OCI-LY7 (cell line): ENCODE data around the gene TJAP1. TPM values are rescaled to one million over a fixed set of nuclear protein-coding genes. Genes with fewer than 3 reads are reported as not detected.

ENCODE experiments used
- BruUV-seq: library from RNA; stranded (reverse); fragments of 400-500 nt; replicated peaks from 2 replicates; lab custom pipeline; 2021; lab: Mats Ljungman, UMichigan
- CTCF ChIA-PET: fragments of 300-600 bp; sonication (Branson Sonifier 250); formaldehyde crosslinking; loops from one replicate; lab custom pipeline; 2022; ENCODE audit warnings: antibody characterized with exemption; ENCODE audit not compliant: unreplicated experiment; lab: Charles Lee
- POLR2A ChIA-PET: fragments of 300-600 bp; sonication (Branson Sonifier 250); formaldehyde crosslinking; loops from one replicate; lab custom pipeline; 2022; ENCODE audit warnings: antibody characterized with exemption; lab: Charles Lee
- DNase-seq: peaks from one replicate; pipeline ENCODE4 v3.0.0-alpha.2; 2015; ENCODE audit warnings: low spot score
- H2AFZ ChIP-seq: fragments of 200-600 bp; sonication (generic), shearing (Covaris generic); 2 replicates; pipeline ENCODE4 v1.6.1; 2014; ENCODE audit warnings: mild to moderate bottlenecking, antibody characterized with exemption, low read length, moderate library complexity
- H3K27ac ChIP-seq: fragments of 200-600 bp; sonication (generic); 2 replicates; pipeline ENCODE4 v1.5.1; 2014; ENCODE audit warnings: mixed run types, low read depth, mild to moderate bottlenecking, moderate library complexity, low read length, inconsistent platforms; ENCODE audit not compliant: poor library complexity, severe bottlenecking
- H3K36me3 ChIP-seq: fragments of 200-600 bp; sonication (generic); 2 replicates; pipeline ENCODE4 v1.6.1; 2014; ENCODE audit warnings: mild to moderate bottlenecking, antibody characterized with exemption, low read length, moderate library complexity, mixed read lengths; ENCODE audit not compliant: insufficient read depth
- H3K4me1 ChIP-seq: fragments of 200-600 bp; sonication (generic); 2 replicates; pipeline ENCODE4 v1.5.1; 2014; ENCODE audit warnings: mild to moderate bottlenecking, low read length; ENCODE audit not compliant: insufficient read depth, poor library complexity, severe bottlenecking
- H3K4me2 ChIP-seq: fragments of 200-600 bp; sonication (generic); 2 replicates; pipeline ENCODE4 v1.6.1; 2014; ENCODE audit warnings: mild to moderate bottlenecking, low read length
- H3K4me3 ChIP-seq: fragments of 200-600 bp; sonication (generic); 2 replicates; pipeline ENCODE4 v1.5.1; 2014; ENCODE audit warnings: mild to moderate bottlenecking, low read depth, low read length; ENCODE audit not compliant: poor library complexity, severe bottlenecking
- H3K79me2 ChIP-seq: fragments of 200-600 bp; sonication (generic); 2 replicates; pipeline ENCODE4 v1.6.1; 2016; ENCODE audit warnings: low read depth, mild to moderate bottlenecking, low read length, moderate library complexity, mixed read lengths; ENCODE audit not compliant: insufficient read depth
- H3K9me2 ChIP-seq: fragments of 200-600 bp; sonication (generic); 2 replicates; pipeline ENCODE4 v1.6.1; 2016; ENCODE audit warnings: mild to moderate bottlenecking, low read length, mixed read lengths; ENCODE audit not compliant: insufficient read depth
- H3K9me3 ChIP-seq: fragments of 200-600 bp; sonication (generic); 2 replicates; pipeline ENCODE4 v1.6.1; 2014; ENCODE audit warnings: mild to moderate bottlenecking, mixed run types, low read length, mixed read lengths
- H4K20me1 ChIP-seq: fragments of 200-600 bp; sonication (generic); 2 replicates; pipeline ENCODE4 v1.6.1; 2014; ENCODE audit warnings: mild to moderate bottlenecking, antibody characterized with exemption, low read length, moderate library complexity, mixed read lengths; ENCODE audit not compliant: insufficient read depth
- CTCF ChIP-seq: fragments of 200-600 bp; sonication (generic); conservative IDR thresholded peaks from 2 replicates; pipeline ENCODE4 v1.5.1; 2014; ENCODE audit warnings: mild to moderate bottlenecking, antibody characterized with exemption, low read length, moderate library complexity, mixed read lengths
- EZH2phosphoT487 ChIP-seq: fragments of 200-600 bp; sonication (generic); IDR thresholded peaks from 2 replicates; pipeline ENCODE4 v1.6.1; 2018; ENCODE audit warnings: low read depth, borderline replicate concordance, mild to moderate bottlenecking, mixed run types, antibody characterized with exemption, low read length, moderate library complexity, mixed read lengths
- intact Hi-C: fragments of 100-400 bp; cut with micrococcal nuclease; formaldehyde crosslinking; loops from one replicate; pipeline ENCODE4 v1.10.0; 2022; ENCODE audit not compliant: unreplicated experiment
- total RNA-seq, 2 experiments: library from RNA; depleted of rRNA in 1 of 2; stranded (reverse); fragments of >200 nt in 1 of 2; shearing (Covaris generic) in 1 of 2; gene quantifications; 2 replicates each; pipeline ENCODE4 v1.2.3, GENCODE V29; 2014 to 2022

The TJAP1 gene
- total RNA-seq, 2 experiments from 2014 or later = 16.7 to 34.4 TPM

DNA sequence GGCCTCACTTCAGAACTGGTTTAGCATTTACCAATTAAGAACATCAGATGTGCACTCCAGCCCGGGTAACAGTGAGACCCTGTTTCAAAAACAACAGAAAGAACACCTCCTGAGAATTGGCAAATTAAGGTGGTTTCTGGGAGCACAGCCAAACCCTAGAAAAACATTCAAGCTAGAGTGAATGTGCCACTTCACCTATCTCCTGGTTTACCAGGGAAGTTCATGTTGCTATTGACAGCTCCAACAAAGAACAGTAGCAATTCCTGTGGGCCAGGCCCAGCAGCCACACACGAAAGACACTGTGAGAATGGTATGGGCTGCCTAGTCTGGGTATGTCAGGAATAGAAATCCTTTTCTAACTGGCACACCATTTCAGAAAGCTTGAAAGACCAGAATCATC is 44.5 kb downstream of the TJAP1 start:
- H3K4me1 ChIP-seq = peaks cover 12% of the 10 kb centered on the region
- BruUV-seq = no TSS peak
- H3K9me3 ChIP-seq = no peaks in the 10 kb centered on the region
- H3K27ac ChIP-seq = no peak overlapping the region
- H3K9me2 ChIP-seq = no peaks in the 10 kb centered on the region
- ChIA-PET CTCF (no interaction called here), POLR2A (no interaction called here)
- DNase-seq = no peak
- H2AFZ ChIP-seq = no peak overlapping the region
- no peak overlapping the region for H3K4me2 ChIP-seq
- peaks cover 27% of the 10 kb centered on the region for H3K79me2 ChIP-seq
- H4K20me1 ChIP-seq = peaks cover 9% of the 10 kb centered on the region; the same call in 1 of the 2 replicates
- peaks cover 84% of the 10 kb centered on the region for H3K36me3 ChIP-seq
- TF ChIP-seq EZH2phosphoT487 (no peak), CTCF (no peak)
- no peak overlapping the region for H3K4me3 ChIP-seq
- intact Hi-C loops = no loop called here

- intact Hi-C loops = no loop called here
- Histone ChIP-seq H2AFZ (no peak overlapping the region), H3K36me3 (peaks cover 93% of the 10 kb centered on the region), H3K4me2 (no peak overlapping the region), H3K9me2 (no peaks in the 10 kb centered on the region), H3K9me3 (no peaks in the 10 kb centered on the region), H3K79me2 (peaks cover 19% of the 10 kb centered on the region), H3K4me3 (no peak overlapping the region), H4K20me1 (peaks cover 8% of the 10 kb centered on the region; the same call in 1 of the 2 replicates), H3K27ac (no peak overlapping the region), H3K4me1 (peaks cover 12% of the 10 kb centered on the region)
- no peak for TF ChIP-seq CTCF
- no peak for DNase-seq
- CTCF ChIA-PET = no interaction called here
- POLR2A ChIA-PET = interaction anchor here (0.5 kb wide), 1 partner anchor 19 kb away, joined by 3 read pairs; no protein-coding TSS in a partner anchor
- no TSS peak for BruUV-seq
These were observed 45.3 kb downstream of the TJAP1 start for GRCh38 chr6:43522547-43523261.

DNA sequence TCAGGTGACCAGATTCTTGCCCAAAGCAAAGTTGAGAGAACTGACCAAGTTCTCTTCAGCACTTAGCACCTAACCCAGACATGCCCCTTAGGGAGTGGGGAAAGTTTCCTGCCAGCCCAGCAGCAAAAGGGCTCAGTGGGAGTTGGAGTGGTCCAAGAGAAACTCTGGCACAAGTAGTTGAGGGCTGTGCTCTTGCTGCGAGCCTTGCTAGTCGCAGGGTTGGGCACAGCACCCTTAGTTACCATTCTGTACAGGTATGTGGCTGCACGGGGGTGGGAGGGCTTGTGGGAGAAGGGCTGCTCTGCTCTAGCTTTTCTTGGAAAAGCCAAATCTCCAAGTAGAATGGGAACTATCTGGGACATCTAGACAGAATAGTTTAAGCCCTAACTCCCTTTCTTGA is 45.9 kb downstream of the TJAP1 start:
- no peak overlapping the region for H3K4me2 ChIP-seq
- peaks cover 7% of the 10 kb centered on the region for H3K4me1 ChIP-seq
- no peak overlapping the region for H3K4me3 ChIP-seq
- no TSS peak for BruUV-seq
- TF ChIP-seq EZH2phosphoT487 (no peak), CTCF (no peak)
- DNase-seq = no peak
- no peaks in the 10 kb centered on the region for H3K9me3 ChIP-seq
- ChIA-PET POLR2A (no interaction called here), CTCF (no interaction called here)
- no peak overlapping the region for H2AFZ ChIP-seq
- no peak overlapping the region for H3K27ac ChIP-seq
- H3K36me3 ChIP-seq = peaks cover 98% of the 10 kb centered on the region
- H4K20me1 ChIP-seq = peaks cover 2% of the 10 kb centered on the region; the same call in 1 of the 2 replicates
- no peaks in the 10 kb centered on the region for H3K9me2 ChIP-seq
- peaks cover 13% of the 10 kb centered on the region for H3K79me2 ChIP-seq
- intact Hi-C loops = no loop called here
